ENCODE data around the gene SLC9A9. TPM values are rescaled to one million over a fixed set of nuclear protein-coding genes. Genes with fewer than 3 reads are reported as not detected.

SLC9A9 gene
- total and polyA plus RNA-seq, 9 of the 15 experiments (the other 6 are each of a cell fraction or from before 2014, with no cell fraction given), result 0.03 to 0.13 TPM; not detected in 7

GRCh38 chr3:143356839-143357238, 491.4 kb downstream of the SLC9A9 start:
- Histone ChIP-seq H3K36me3 (ENCODE audit: control insufficient read depth, insufficient read depth, low read length) (no peaks in the 10 kb centered on the region), H3K9me3 (replicated peaks; ENCODE audit: control insufficient read depth, insufficient read depth, low read depth, low read length) (no peaks in the 10 kb centered on the region), H3K9me1 (ENCODE audit: control insufficient read depth, insufficient read depth, low read length) (no peaks in the 10 kb centered on the region), H3K27me3 (ENCODE audit: control insufficient read depth in 2 of 2, insufficient read depth in 2 of 2, low read length in 2 of 2) (no peaks in the 10 kb centered on the region), H4K20me1 (replicated peaks; ENCODE audit: control insufficient read depth, insufficient read depth, low read length) (no peaks in the 10 kb centered on the region), H3K4me1 (replicated peaks in 1 of 2; ENCODE audit: control insufficient read depth in 2 of 2, insufficient read depth in 2 of 2, low read length in 2 of 2) (peaks cover 0 to 6% of the 10 kb centered on the region in 2 experiments; a peak in 3 of 5 replicates), H3K4me2 (ENCODE audit: insufficient read depth, low read length) (no peak overlapping the region), H3K9ac (ENCODE audit: insufficient read depth in 1 of 2, low read depth in 2 of 2, low read length in 2 of 2) (no peak overlapping the region), H3K4me3 (no peak overlapping the region), H2AFZ (ENCODE audit: low read depth, low read length) (no peak overlapping the region), H3K27ac (ENCODE audit: extremely low read depth, low read depth, low read length) (no peak overlapping the region), H3K79me2 (ENCODE audit: control insufficient read depth, insufficient read depth, low read length) (no peaks in the 10 kb centered on the region)
- in situ Hi-C loops (cut with MboI) (no loop called here), intact Hi-C loops (cut with micrococcal nuclease) (no loop called here)
- TF ChIP-seq ZNF175 (CRISPR knock-in tag; IDR thresholded peaks at IDR 0.05; ENCODE audit: low read depth) (no peak), MXI1 (IDR thresholded peaks at IDR 0.05; ENCODE audit: low read depth, low read length) (no peak), RBM15 (IDR thresholded peaks at IDR 0.05; ENCODE audit: insufficient read depth, low read length) (no peak), PHF20 (IDR thresholded peaks at IDR 0.05; ENCODE audit: partially characterized antibody) (no peak), RREB1 (CRISPR knock-in tag; IDR thresholded peaks at IDR 0.05) (no peak)
- no peak for FAIRE-seq
- POLR2A ChIA-PET, result interaction anchor here (0.7 kb wide), 1 partner anchor 16 kb away, joined by 3 read pairs; no protein-coding TSS in a partner anchor
- WGBS (ENCODE audit: insufficient coverage, low coverage, missing lambda C conversion rate), result 94% methylated on average over 1 of the region's 1 CpG
- CTCF ChIA-PET (ENCODE audit: low intra/inter-chr PET ratio), result no interaction called here
- no peak for ATAC-seq
- no TSS peak for BruUV-seq (replicated peaks)
- no peak for DNase-seq (ENCODE audit: extremely low read depth in 1 of 4, low spot score in 3 of 4)
